Muscle of back (tissue), 11 donors: ENCODE results near the gene ZNF536. TPM values are rescaled to one million over a fixed set of nuclear protein-coding genes. Genes with fewer than 3 reads are reported as not detected.
"Not testable (repeated sequence)": the region's sequence is repeated elsewhere in the genome, so short reads cannot be mapped to it uniquely, and the experiment has no call there.

Experiments
- DNase-seq, 3 donors: peaks; one replicate each; pipeline versions ENCODE4 v3.0.0 to v3.0.0-alpha.2; 2013
- polyA plus RNA-seq, 10 donors: library from polyadenylated mRNA; unstranded; fragments of 120-200 nt; gene quantifications; one replicate each; pipeline ENCODE4 v1.2.1, GENCODE V29; 2013; ENCODE audit not compliant: insufficient read length in 10 of 10

ZNF536 gene
- polyA plus RNA-seq, 10 donors: 1.5 to 7.8 (median 2.7) TPM

DNA sequence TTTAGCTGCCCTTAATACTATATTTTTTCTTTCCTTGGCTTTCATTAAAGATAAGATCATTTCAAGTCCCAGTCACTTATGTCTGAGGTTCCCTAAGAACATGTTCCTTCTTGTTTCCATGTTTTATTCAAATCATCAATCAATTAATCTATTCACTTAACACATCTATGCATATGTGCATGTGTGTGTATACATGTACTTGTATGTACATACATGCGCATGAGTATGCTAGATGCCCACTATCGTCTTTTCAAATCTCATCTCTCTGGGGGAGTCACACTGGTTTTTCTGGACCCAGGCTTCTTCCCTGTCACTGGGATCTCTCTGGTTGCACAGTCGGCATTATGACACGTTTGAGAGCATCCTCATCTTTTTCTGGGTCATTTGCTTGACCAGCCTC, 108.9 kb downstream of the ZNF536 start:
- DNase-seq: no peak

DNA sequence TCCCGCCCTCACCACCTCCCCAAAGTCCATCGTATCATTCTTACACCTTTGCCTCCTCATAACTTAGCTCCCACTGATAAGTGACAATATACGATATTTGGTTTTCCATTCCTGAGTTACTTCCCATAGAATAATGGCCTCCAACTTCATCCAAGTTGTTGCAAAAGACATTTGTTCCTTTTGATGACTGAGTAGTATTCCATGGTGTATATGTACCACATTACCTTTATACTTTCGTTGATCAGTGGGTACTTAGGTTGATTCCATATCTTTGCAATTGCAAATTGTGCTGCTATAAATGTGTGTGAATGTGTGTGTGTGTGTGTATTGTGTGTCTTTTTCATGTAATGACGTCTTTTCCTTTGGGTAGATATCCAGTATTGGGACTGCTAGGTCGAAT, 109.6 kb downstream of the ZNF536 start:
- no peak for DNase-seq

DNA sequence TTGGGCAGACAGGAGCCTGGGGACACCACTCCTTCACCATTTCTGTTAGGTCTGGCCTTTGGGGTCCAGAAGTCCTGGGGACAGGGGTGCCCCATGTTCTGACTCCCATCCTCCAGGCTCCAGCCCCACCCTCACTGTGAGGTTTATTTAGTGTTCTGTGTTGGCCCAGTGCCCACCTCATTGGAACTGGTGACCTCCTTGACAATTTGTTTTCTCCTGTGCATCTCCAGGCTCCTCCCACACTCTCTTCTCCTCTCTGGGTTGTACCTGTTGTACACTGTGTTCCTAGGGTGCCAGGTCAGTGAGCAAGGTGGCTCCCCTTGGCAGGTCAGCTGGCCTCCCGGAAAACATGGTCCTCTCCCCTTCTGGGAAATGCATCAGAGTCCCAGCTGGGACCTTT, 110.8 kb downstream of the ZNF536 start:
- DNase-seq: no peak

DNA sequence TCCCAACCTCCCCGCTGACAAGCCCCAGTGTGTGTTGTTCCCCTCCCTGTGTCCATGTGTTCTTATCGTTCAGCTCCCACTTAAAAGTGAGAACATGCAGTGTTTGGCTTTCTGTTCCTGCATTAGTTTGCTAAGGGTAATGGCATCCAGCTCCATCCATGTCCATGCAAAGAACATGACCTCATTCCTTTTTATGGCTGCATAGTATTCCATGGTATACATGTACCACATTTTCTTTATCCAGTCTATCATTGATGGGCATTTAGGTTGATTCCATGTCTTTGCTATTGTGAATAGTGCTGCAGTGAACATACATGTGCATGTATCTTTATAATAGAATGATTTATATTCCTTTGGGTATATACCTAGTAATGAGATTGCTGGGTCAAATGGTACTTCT, 114.1 kb downstream of the ZNF536 start:
- not testable (repeated sequence) for DNase-seq

DNA sequence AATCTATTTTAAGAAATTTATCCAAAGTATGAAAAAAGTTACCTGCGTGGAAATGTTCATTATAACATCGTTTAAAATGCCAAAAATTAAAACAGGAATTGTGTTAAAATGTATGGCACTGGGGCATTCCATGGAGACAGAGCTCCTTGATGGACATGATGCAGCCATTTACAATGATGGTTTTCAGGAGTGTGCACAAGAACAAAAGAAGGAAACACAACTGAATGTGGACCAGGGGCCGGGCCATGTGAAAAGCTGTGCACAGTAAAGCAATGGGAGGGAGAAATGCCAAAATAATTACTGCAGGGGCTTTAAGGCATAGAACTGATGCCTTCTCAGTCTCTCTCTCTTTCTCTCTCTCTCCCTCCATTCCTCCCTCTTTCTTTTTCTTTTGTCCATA, 115.0 kb downstream of the ZNF536 start:
- DNase-seq: no peak

DNA sequence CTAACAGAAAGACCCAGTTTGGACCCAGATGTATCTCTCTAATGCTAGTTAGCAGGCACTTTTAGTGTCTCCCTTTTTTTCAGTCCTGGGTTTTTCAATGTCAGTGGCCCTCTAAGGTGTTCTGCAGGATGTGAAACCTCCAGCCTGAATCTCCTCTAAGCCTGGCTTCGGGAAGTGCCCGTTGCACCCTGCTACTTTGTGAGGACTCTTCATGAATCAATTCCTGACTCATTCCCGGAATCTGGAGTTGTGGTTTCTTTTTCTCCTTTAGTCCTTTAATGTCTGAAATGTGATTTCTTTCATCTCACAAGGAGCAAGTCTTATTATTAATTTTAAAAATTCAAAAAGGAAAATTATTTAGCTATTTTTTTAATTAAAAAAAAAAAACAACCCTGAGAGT, 116.0 kb downstream of the ZNF536 start:
- DNase-seq: no peak

DNA sequence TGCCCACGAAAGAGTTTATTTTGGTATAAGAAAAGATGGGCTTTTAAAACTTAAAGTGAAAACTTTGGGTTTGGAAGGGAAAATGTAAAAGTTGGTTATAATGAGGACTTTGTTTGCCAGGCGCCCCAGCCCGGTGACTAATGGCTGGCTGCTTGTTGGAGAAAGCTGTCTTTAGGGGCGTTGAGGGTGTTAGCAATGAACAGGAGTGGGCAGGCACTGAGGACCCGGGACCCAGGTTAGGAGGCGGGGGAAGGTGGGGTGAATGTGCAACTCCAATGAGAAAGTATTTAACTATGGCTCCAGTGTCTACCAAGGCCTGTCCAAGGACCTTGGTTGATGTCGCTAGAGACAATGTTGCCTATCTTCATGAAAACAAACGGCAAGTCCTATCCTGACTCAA, 118.6 kb downstream of the ZNF536 start:
- DNase-seq: no peak

DNA sequence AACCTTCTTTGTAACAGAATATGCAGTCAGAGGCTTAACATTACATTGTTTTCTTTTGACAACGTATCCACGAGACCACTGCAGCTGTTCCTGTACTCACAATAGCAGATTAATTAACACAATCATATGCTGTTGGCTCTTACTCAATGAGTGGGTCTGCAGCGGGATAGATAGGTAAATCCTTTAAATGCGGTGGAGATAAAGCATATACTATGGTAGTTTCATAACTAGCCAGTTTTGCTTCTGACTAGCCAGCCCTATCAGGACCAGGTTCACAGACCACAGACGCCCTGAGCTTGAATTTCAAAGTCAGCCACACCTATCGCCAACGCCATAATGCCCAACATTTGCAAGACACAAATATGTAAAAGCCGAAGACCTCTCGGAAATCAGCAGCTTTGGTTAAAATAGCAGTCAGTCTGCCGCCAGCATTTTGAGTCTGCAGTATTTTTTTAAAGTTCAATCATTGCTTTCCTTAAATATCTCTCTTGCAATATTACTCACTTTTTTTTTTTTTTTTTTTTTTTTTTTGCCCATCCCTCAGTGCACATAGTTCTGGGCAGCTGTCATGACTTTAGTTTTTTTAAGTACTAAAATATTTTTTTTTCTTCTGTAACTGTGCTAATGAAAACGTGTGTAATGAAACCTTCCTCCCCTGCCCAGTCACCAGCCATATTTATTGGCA, 120.5 kb downstream of the ZNF536 start:
- DNase-seq: no peak

DNA sequence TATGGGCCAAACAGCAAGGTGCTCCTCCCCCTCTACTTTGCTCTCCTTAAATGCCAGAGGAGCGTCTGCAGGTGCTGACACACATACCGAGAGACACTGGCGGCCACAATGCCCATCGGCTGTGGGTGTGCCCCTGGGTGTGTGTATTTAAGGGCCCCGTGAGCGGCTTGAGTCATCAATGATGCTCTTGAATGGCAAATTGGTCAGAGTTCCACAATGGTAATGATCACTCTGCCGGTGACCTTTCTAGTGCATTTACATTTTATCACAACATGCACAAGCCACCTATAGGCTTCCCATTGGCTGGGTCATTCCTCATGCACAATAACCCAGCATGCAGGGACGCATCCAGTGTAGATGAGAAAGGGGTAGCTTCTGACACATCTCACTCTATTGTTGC, 124.8 kb downstream of the ZNF536 start:
- DNase-seq: no peak

DNA sequence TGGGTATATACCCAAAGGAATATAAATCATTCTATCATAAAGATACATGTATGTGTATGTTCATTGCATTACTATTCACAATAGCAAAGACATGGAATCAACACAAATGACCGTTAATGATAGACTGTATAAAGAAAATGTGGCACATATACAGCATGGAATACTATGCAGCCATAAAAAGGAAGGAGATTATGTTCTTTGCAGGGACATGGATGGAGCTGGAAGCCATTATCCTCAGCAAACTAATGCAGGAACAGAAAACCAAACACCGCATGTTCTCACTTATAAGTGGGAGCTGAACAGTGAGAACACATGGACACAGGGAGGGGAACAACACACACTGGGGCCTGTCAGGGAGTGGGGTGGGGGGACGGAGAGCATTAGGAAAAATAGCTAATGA, 125.9 kb downstream of the ZNF536 start:
- not testable (repeated sequence) for DNase-seq

DNA sequence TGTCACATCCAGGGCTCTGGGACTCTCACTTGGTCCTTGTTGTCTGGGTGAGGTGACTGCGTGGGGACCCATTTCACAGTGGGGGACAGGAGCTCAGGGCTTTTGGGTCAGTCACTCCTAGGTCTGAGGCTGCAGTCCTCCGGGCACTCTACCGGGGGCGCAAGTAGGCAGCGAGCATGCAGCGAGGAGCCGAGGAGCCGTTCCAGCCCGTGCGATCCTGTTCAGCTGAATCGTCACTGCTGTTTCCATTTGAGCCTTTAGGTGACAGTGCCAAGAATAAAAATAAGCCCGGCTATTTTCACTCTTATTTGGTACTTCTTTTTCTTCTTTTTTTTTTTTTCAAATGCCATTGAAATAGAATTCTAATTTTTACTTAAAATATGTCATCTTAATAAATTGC, 126.5 kb downstream of the ZNF536 start:
- peak in 1 of 3 donors; percentile 30 for DNase-seq

DNA sequence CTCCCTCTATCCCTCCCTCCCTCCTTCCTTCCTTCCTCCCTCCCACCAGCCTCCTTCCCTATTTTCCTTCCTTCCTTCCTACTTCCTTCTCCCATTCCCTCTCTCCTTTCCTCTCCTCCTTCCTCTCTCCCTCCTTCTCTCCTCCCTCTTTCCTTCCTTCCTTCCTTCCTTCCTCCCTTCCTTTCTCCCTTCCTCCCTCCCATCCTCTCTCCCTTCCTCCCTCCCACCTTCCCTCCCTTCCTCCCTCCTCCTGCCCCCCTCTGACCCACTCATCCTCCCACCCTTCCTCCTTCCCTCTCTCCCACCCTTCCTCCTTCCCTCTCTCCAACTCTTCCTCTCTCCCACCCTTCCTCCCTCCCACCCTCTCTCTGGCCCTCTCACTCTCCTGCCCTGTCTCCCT, 132.1 kb downstream of the ZNF536 start:
- DNase-seq: no peak

DNA sequence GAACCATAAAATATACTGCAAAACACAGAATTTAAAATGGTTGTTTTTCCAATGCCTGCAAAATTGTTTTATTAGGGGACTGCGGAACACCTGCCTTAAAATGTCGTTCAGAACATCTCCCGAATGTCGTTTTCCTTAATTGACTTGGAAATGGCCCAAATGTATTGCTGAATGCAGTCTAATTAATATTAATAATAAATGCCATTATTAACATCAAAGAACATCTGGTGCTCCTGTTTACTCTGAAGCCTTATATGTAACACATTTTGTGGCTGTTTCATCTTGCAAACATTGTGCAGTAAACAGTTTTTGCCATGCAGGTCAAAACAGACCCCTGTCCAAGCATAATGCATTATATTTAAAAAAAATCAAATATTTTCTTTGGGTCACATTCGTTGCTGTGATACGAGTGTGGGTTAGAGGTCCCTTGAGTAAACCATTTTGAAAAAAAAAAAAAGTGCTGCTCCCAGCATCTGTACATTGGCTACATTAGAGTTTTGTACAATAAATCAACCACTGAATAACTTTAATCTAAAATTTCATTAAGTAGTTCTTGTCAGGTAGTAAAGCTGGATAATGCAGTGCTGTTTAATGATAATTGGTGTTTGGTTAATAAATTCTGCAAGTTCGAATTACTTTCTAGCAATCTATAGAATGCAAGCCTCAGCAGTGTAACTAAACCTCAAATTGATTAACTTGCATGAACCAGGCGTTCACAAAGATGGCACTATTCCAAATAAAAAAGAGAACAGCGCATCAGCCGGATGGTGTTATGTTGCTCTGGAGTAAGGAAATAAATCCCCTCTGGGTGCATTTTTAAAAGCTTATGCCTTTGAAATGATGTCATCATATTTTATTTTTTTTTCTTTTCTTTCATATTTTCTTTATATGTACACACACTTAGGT, 140.2 kb downstream of the ZNF536 start:
- DNase-seq: peak; percentile 63 to 85 (median 65)

DNA sequence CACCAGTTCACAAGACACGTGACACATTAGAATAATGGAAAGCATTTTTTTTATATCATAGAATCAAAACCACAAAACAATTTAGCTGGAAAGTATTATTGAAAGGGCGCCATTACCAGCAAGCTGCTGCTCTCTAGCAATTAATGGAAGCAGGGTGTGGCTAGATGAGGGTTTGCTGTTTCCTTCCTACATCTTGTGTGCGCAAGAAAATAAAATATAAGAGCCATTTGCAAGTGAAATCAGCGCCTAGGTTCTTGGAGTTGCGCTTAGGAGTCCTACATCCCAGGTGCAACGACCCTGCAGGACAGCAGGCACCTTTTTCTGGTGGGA, 140.9 kb downstream of the ZNF536 start:
- no peak for DNase-seq

DNA sequence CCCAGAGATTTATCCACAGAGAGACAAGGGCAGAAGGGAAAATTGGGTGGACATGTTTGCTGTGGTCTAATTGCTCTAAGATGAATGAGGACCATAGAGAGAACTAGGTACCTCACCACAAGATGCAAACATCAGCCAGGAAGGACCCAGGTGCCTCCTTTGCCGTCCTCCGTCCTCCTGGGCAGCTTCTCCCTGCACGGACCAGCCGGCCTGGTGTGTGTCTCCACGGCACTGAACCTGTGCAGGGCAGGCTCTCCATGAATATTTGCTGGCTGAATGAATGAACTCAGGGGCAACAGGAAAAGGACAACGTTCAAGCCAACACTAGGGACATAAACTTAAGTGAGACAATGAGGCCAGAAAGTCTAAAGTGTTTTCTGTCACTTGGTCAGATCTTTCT, 143.9 kb downstream of the ZNF536 start:
- no peak for DNase-seq

DNA sequence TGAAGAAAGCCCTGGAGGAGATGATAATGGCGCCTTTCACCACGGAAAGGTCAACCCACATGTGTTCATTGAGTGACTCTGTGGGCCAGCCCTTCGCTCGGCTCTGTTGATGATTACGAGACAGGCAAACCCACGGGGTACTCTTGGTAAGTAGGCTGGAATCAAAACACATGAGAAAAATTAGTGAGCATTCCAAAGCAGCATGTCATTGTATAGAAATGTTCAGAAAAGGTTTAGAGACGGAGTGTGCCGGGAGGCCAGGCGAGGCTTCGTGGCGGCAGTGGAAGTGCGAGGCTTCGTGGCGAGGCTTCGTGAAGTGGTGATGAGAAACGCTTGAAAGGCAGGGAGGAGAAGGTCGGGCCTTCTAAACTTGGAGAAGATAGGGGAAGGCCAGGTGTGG, 144.3 kb downstream of the ZNF536 start:
- DNase-seq: peak in 1 of 3 donors; percentile 38

DNA sequence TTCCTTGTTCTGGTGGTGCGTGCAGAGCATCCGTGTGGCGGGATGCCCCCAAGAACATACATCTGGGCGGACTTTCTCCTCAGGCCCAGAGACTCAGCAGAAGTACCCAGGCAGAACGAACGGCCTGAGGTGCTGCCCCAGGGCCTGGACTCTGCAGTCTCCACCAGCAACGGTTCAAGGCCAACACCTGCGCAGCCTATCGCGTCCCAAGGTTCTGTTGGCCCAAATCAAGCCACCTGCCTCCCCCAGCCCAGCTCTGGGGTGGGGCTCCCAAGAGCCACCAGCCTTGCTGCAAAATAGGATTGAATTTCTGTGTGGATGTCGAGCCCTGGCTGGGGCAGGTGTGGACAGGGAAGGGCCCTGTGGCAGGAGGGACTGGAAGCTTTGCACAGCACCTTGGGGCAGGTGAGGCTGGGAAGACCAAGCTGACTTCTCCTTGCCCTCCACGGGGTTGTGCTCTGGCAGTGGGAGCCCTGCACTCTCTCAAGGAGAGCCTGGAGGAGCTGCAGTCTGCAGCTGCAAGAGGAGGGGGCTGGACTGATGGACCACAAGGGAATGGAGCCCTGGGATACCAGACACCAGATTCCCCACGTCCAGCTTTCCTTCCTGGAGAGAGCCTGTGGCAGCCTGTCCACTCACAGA, 146.9 kb downstream of the ZNF536 start:
- no peak for DNase-seq

DNA sequence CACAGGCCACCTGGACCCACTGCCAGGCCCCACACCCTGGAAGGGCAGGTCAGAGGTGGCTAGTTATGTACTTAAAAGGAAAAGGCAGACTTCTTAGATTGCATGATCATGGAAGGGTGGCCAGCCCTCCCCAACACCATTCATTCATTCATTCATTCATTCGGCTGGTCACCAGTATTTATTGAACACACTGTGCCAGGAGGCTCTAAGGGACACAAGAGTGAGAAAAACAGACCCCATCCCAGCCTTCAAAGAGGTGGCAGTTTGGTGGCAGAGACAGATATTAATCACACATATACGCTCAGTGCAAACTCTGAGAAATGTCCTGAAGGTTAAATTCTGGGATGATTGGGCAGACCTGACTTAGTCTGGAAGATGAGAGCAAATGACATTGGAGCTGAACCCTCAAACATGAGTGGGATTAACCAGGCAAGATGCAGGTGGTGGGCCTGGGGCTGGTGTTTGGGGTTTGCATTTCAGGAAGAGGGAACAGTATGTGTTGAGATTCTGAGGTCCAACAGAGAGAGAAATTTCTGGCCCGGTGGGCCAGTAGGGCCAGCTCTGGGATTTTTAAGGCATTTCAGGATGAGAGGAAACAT, 147.5 kb downstream of the ZNF536 start:
- DNase-seq: no peak

DNA sequence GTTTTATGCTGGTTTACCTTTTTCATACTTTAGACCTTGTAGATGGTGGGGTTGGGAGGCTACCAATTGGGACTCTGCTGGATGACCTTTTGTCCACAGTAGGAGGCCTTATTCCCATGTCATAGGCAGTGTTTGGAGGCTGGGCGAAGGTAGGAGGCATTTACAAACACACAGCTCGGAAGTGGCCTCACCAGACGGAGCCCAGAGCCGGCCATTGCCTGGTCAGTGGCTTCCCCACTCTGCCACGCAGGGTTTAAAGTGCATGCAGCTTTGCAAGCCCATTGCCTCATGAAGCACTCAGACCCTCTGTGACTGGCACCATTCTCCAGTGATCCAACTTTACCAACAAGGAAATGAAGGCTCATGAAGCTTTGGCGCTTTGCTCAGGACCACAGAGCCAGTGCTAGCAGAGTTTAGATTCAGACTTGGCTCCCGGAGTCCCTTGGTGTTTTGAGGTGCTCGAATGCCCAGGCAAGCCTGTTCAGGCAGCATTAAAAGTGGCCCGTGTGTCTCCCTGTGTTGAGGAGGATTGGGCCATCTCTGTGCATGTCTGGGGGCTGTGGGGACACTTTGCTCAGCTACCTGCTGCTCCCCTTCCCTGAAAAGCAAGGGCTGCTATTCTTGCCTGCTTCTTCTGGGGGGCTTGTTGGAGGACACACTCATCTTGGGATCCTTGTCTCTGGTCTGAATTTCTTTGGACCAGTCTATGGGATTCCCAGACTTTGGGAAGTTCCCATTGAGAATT, 148.7 kb downstream of the ZNF536 start:
- no peak for DNase-seq

DNA sequence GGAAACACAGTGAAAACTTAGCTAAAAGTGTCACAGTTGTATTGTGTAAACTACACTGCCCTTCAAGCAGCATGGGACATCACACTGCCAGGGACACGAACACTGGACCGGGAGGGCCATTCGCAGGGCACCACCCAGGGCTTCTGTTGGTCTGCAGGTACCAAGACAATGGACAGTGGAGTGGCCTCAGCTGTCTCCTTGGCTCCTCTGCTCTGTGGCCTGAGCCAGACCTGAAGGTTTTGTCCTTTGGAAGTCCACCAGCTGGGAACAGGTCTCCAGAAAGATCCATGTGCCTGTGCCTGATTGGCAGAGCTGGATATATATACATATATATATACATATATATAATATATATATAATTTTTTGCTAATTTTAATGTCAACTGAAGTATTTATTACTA, 149.8 kb downstream of the ZNF536 start:
- DNase-seq: no peak

DNA sequence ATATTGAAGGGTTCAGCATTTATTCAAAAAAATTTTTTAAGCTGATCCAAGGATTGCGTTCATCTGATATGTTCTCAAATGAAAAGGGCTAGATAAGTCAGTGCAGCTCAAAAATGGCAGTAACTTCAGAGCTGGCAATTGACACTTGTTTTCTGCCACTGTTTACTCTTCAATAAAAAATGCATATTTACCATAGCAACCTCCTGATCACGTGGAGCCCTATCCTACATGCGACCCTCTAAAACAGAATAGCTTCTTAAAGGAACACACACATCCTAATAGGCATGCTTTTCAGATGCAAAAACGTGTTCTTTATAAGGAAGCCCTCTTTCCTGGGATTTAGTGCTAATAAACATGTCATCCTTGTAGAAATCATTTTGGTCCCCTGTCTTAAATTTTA, 150.2 kb downstream of the ZNF536 start:
- no peak for DNase-seq

DNA sequence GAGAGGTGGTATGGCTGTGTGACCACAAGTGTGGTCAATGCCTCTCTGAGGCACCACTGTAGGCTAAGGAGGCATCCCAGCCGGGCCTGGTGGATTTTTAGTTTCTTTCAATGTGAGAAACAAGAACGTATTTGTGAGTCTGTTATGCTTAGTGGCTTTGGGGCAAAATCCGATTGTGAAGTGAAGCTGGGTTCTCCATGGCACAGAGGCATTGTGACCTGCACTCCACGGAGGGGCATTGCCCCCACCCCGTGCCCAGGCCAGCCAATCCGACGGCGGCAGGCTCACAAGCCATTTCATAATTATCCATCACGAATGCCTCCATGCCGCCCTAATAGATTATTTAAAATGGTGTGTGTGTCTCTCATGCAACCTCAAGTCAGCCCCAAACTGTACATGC, 151.6 kb downstream of the ZNF536 start:
- DNase-seq: no peak
